Stomach (tissue), 9 donors: ENCODE results near the gene AMPD3. TPM values are rescaled to one million over a fixed set of nuclear protein-coding genes. Genes with fewer than 3 reads are reported as not detected.

Experiments used
- DNase-seq, 2 donors: peaks; one replicate each; pipeline versions ENCODE4 v3.0.0 to v3.0.0-alpha.2; 2013 to 2019
- H3K27ac ChIP-seq, 5 donors: fragments of 200-600 bp in 4 of 5; sonication (generic) in 4 of 5; one replicate each; pipeline ENCODE4 v1.5.1; 2013 to 2019; ENCODE audit warnings: mild to moderate bottlenecking in 1 of 5, moderate library complexity in 1 of 5
- H3K27me3 ChIP-seq, 3 donors: fragments of 200-600 bp; sonication (generic); one replicate each; pipeline ENCODE4 v1.5.1; 2017 to 2019; ENCODE audit warnings: mixed run types in 1 of 3
- H3K36me3 ChIP-seq, 4 donors: fragments of 200-600 bp; sonication (generic); 1 replicate in 3 of 4; 2 replicates in 1 of 4; pipeline ENCODE4 v1.5.1; 2016 to 2019
- H3K4me1 ChIP-seq, 4 donors: fragments of 200-600 bp; sonication (generic); one replicate each; pipeline ENCODE4 v1.5.1; 2016 to 2019
- H3K4me3 ChIP-seq, 4 donors: fragments of 200-600 bp; sonication (generic) in 3 of 4; one replicate each; pipeline ENCODE4 v1.5.1; 2016 to 2019; ENCODE audit warnings: mild to moderate bottlenecking in 1 of 4
- H3K9me3 ChIP-seq, 4 donors: fragments of 200-600 bp; sonication (generic); one replicate each; pipeline ENCODE4 v1.5.1; 2016 to 2019
- CTCF ChIP-seq, 7 experiments: fragments of 450-650 bp in 4 of 7; fragments of 200-600 bp in 3 of 7; sonication (generic) in 3 of 7; IDR thresholded peaks; one replicate each; pipeline ENCODE4 v1.5.1; 2016 to 2019; ENCODE audit warnings: antibody characterized with exemption in 7 of 7, control low read depth in 2 of 7, mild to moderate bottlenecking in 1 of 7
- EP300 ChIP-seq: sonication (generic); formaldehyde crosslinking; IDR thresholded peaks from one replicate; pipeline ENCODE4 v1.6.1; 2017; ENCODE audit warnings: antibody characterized with exemption
- POLR2A ChIP-seq, 4 donors: fragments of 450-650 bp; IDR thresholded peaks; one replicate each; pipeline ENCODE4 v1.6.1; 2016; ENCODE audit warnings: antibody characterized with exemption in 4 of 4, control low read depth in 2 of 4, mild to moderate bottlenecking in 1 of 4, moderate library complexity in 1 of 4
- POLR2AphosphoS5 ChIP-seq, 3 donors: sonication (generic); formaldehyde crosslinking; IDR thresholded peaks; one replicate each; pipeline ENCODE4 v1.6.1; 2016; ENCODE audit warnings: antibody characterized with exemption in 3 of 3
- WGBS, 5 donors: extraction: QIAGEN DNeasy Blood & Tissue Kit in 3 of 5; methylation state at CpG; one replicate each; pipeline versions ENCODE4 v1.1.5 to v1.1.7; 2013 to 2018; 5-methylcytosine and 5-hydroxymethylcytosine counted together
- intact Hi-C: fragments of 100-400 bp; cut with DNase I; formaldehyde crosslinking; loops from one replicate; pipeline ENCODE4 v1.15.1; 2023; ENCODE audit warnings: low total_unique reads
- polyA plus RNA-seq, 3 donors: library from polyadenylated mRNA; stranded (reverse); fragments of 200-250 nt; gene quantifications; one replicate each; pipeline ENCODE4 v1.2.3, GENCODE V29; 2013
- total RNA-seq, 5 donors: library from RNA; depleted of rRNA; stranded (reverse); fragments of >200 nt; gene quantifications; one replicate each; pipeline versions ENCODE4 v1.1.0 to v1.2.3, GENCODE V29; 2014 to 2016
- donor health status: healthy with polysubstance abuse.
- donor health status: Bipolar disorder and iron deficiency.
- donor health status: healthy.

The AMPD3 gene
- total and polyA plus RNA-seq, 8 donors = 4.1 to 20.4 (median 8.5) TPM

GRCh38 chr11:10481560-10482349 is 26.7 kb downstream of the AMPD3 start:
- TF ChIP-seq CTCF (IDR thresholded peaks at IDR 0.05) = no peak
- no peak for TF ChIP-seq POLR2AphosphoS5 (IDR thresholded peaks at IDR 0.05)
- no peak for TF ChIP-seq EP300
- no peak for TF ChIP-seq POLR2A (IDR thresholded peaks at IDR 0.05)
- WGBS, 5 donors = 93 to 96% (median 95%) methylated on average over 16 of the region's 16 CpGs
- no peak for DNase-seq
- intact Hi-C loops = no loop called here
- peaks cover 6 to 66% (median 48%) of the 10 kb centered on the region in 4 donors for H3K36me3 ChIP-seq
- H3K27me3 ChIP-seq = no peaks in the 10 kb centered on the region
- no peak overlapping the region for H3K4me3 ChIP-seq
- H3K9me3 ChIP-seq = no peaks in the 10 kb centered on the region
- H3K4me1 ChIP-seq = peaks cover 0 to 5% (median 0%) of the 10 kb centered on the region in 4 donors
- no peak overlapping the region for H3K27ac ChIP-seq

GRCh38 chr11:10483174-10483573 is 28.1 kb downstream of the AMPD3 start:
- H3K9me3 ChIP-seq = no peaks in the 10 kb centered on the region
- intact Hi-C loops = no loop called here
- no peak for DNase-seq
- TF ChIP-seq CTCF (IDR thresholded peaks at IDR 0.05) = no peak
- TF ChIP-seq POLR2A (IDR thresholded peaks at IDR 0.05) = no peak
- no peak for TF ChIP-seq POLR2AphosphoS5 (IDR thresholded peaks at IDR 0.05)
- TF ChIP-seq EP300 = no peak
- H3K27me3 ChIP-seq = no peaks in the 10 kb centered on the region
- WGBS, 5 donors = 96 to 100% (median 100%) methylated on average over 1 of the region's 1 CpG
- peaks cover 0 to 4% (median 0%) of the 10 kb centered on the region in 4 donors for H3K4me1 ChIP-seq
- H3K36me3 ChIP-seq = peaks cover 6 to 77% (median 55%) of the 10 kb centered on the region in 4 donors
- H3K4me3 ChIP-seq = no peak overlapping the region
- H3K27ac ChIP-seq = no peak overlapping the region

GRCh38 chr11:10483584-10483983 is 28.5 kb downstream of the AMPD3 start:
- Histone ChIP-seq H3K9me3 (no peaks in the 10 kb centered on the region), H3K36me3 (peaks cover 6 to 74% (median 54%) of the 10 kb centered on the region in 4 donors), H3K4me3 (no peak overlapping the region), H3K27ac (no peak overlapping the region), H3K27me3 (no peaks in the 10 kb centered on the region), H3K4me1 (peaks cover 0 to 9% (median under 1%) of the 10 kb centered on the region in 4 donors)
- intact Hi-C loops = no loop called here
- no peak for DNase-seq
- 62 to 90% (median 67%) methylated on average over 3 of the region's 3 CpGs for WGBS, 5 donors
- TF ChIP-seq POLR2AphosphoS5 (IDR thresholded peaks at IDR 0.05) = no peak
- TF ChIP-seq POLR2A (IDR thresholded peaks at IDR 0.05) = no peak
- TF ChIP-seq EP300 = no peak
- no peak for TF ChIP-seq CTCF (IDR thresholded peaks at IDR 0.05)

GRCh38 chr11:10484461-10485180 is 29.6 kb downstream of the AMPD3 start:
- intact Hi-C loops = no loop called here

More at GRCh38 chr11:10484461-10485180, 29.6 kb downstream of the AMPD3 start:
- no peak for TF ChIP-seq EP300
- Histone ChIP-seq H3K4me3 (no peak overlapping the region), H3K36me3 (peaks cover 6 to 75% (median 54%) of the 10 kb centered on the region in 4 donors), H3K4me1 (peaks cover 0 to 18% (median 2%) of the 10 kb centered on the region in 4 donors), H3K9me3 (no peaks in the 10 kb centered on the region), H3K27ac (no peak overlapping the region), H3K27me3 (no peaks in the 10 kb centered on the region)
- no peak for DNase-seq
- WGBS, 5 donors = 89 to 96% (median 92%) methylated on average over 13 to 16 of the region's 16 CpGs
